ENCODE measurements around the gene GNA12. TPM values are rescaled to one million over a fixed set of nuclear protein-coding genes. Genes with fewer than 3 reads are reported as not detected.

GNA12 gene
- total RNA-seq, 1 donor from 2014 or later = 19.3 TPM

DNA sequence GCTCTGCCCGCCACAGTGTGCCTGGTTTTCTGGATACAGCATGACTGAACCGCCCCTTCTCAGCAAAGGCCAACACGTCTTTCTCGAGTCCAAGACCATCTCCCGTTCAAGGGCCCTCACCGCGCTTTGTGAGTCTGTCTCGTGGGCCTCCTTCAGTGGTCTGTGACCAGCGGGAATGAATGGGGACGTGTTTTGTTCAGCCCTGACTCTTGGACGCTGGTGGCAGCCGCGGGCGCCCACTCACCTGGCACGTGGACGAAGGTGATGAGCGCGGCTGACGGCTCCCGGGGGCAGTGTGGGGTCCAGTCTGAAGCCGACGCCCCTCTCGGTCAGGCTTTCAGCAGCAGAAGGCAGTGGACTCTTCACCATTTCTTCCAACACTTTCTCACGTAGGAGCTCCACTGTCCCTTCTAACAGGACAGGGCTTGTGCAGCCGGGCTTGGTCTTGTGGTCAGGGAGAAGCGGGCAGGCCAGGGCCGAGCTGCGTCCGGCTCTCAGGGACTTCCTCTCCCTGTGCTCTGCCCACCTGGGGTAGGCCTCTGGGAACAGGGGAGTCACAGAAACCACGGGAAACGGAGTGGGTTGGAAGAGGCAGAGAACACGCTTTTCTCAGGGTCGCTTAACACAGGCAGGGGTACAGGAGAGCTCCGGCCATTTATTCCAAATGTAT, 125.7 kb downstream of the GNA12 start:
- TF ChIP-seq, protein P1, sequence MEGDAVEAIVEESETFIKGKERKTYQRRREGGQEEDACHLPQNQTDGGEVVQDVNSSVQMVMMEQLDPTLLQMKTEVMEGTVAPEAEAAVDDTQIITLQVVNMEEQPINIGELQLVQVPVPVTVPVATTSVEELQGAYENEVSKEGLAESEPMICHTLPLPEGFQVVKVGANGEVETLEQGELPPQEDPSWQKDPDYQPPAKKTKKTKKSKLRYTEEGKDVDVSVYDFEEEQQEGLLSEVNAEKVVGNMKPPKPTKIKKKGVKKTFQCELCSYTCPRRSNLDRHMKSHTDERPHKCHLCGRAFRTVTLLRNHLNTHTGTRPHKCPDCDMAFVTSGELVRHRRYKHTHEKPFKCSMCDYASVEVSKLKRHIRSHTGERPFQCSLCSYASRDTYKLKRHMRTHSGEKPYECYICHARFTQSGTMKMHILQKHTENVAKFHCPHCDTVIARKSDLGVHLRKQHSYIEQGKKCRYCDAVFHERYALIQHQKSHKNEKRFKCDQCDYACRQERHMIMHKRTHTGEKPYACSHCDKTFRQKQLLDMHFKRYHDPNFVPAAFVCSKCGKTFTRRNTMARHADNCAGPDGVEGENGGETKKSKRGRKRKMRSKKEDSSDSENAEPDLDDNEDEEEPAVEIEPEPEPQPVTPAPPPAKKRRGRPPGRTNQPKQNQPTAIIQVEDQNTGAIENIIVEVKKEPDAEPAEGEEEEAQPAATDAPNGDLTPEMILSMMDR (conservative IDR thresholded peaks at IDR 0.05; ENCODE audit: low read depth, low read length) = no peak
- no peak for DNase-seq (ENCODE audit: low read depth)
- no peak overlapping the region for H3K4me3 ChIP-seq (ENCODE audit: low read depth, low read length)

DNA sequence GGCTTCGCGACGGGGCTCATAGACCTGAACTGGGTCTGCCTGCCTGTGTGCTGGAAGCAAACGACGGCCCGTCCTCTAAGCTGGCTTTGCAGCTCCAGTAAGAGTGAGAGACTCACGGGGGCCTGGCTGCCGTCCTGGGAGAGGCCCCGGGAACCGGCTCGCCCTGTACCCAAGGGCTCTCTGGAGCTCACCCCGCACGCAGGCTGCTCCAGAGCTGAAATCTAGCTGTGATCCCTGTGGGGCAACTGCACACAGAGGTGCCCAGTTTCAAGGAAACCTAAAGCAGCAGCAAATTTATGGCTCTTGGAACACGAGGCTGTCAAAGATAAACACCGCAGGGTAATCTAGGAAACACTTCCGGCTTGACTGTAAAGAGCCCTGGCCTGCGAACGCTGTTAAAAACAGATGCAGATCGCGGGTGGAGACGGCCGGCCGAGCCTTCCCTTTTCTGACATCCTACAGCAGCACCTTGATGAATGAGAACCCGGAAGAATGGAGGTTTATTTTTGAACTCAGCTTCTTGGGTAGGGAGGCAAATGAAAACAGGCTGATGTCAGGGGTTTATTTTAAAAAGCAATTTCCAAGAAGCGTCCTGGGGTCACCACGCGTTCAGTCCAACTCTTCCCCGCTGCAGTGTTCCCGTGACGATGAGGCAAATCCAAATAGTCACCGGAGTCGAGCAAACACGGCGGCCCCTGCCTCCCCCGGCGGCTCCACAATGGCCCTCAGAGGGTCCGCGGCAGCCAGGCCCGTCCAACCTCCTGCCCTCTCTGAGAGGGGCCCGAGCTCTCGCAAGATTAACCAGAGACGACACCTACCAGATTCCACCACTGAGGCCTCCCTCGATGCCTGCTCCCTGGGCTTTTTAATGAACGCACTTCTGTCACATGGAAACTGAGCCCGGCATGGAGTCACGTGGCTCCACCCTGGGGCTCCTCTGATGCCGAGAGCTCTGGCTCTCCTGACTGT, 126.5 kb downstream of the GNA12 start:
- TF ChIP-seq, protein P1 (conservative IDR thresholded peaks at IDR 0.05; ENCODE audit: low read depth, low read length) = no peak
- no peak for DNase-seq (ENCODE audit: low read depth)
- no peak overlapping the region for H3K4me3 ChIP-seq (ENCODE audit: low read depth, low read length)

- TF ChIP-seq, protein P1 (conservative IDR thresholded peaks at IDR 0.05; ENCODE audit: low read depth, low read length) = no peak
- H3K4me3 ChIP-seq (ENCODE audit: low read depth, low read length) = no peak overlapping the region
- no peak for DNase-seq (ENCODE audit: low read depth)
These were observed 127.2 kb downstream of the GNA12 start for GRCh38 chr7:2716906-2717292.

GRCh38 chr7:2716488-2716887, 127.6 kb downstream of the GNA12 start:
- TF ChIP-seq, protein P1 (conservative IDR thresholded peaks at IDR 0.05; ENCODE audit: low read depth, low read length) = no peak
- no peak for DNase-seq (ENCODE audit: low read depth)
- H3K4me3 ChIP-seq (ENCODE audit: low read depth, low read length) = no peak overlapping the region

GRCh38 chr7:2715341-2716231, 128.5 kb downstream of the GNA12 start:
- DNase-seq (ENCODE audit: low read depth) = no peak
- H3K4me3 ChIP-seq (ENCODE audit: low read depth, low read length) = no peak overlapping the region
- TF ChIP-seq, protein P1 (conservative IDR thresholded peaks at IDR 0.05; ENCODE audit: low read depth, low read length) = no peak

- TF ChIP-seq, protein P1 (conservative IDR thresholded peaks at IDR 0.05; ENCODE audit: low read depth, low read length) = no peak
- DNase-seq (ENCODE audit: low read depth) = no peak
- no peak overlapping the region for H3K4me3 ChIP-seq (ENCODE audit: low read depth, low read length)
These were observed 129.5 kb downstream of the GNA12 start for GRCh38 chr7:2714636-2715035.

Measured in epithelial cell of proximal tubule (primary cell).